ENCODE data around the gene RGS3.

DNA sequence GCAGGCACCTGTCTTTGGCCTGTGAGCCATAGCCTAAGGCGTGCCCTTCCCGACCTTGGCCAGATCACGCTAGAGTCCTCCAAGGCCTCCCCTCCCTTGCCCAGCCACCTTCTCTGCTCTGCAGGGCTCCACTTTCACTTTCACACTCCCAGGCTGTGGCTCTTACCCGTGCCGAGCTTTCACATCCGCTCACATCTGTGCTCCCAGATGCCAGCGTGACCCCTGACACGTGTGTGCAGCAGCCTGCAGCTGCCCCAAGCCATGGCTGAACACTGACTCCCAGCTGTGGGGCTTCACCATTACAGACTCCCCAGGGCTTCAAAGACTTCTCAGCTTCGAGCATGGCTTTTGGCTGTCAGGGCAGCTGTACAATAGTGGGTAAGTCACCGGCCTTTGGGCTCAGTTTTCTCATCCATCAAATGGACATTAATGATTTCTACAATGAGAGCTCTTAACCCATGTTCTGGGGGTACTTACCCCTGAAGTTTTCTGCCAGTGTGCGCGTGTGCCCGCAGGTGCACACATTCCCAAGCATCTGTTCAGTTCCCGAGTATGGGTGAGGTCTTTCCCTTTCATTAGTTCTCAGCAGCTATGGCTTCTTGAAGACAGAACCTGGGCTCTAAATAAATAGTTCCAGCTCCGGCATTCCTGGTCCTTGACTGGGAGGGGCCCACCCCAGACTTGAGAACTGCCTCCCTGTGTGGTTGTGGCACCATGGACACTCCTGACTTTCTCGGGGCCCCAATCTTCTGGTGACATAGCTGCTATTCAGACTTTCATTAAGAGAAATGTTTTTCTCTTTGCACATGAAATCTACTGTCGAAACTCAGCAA, 118.6 kb downstream of the RGS3 start:
- TF ChIP-seq, protein P1, sequence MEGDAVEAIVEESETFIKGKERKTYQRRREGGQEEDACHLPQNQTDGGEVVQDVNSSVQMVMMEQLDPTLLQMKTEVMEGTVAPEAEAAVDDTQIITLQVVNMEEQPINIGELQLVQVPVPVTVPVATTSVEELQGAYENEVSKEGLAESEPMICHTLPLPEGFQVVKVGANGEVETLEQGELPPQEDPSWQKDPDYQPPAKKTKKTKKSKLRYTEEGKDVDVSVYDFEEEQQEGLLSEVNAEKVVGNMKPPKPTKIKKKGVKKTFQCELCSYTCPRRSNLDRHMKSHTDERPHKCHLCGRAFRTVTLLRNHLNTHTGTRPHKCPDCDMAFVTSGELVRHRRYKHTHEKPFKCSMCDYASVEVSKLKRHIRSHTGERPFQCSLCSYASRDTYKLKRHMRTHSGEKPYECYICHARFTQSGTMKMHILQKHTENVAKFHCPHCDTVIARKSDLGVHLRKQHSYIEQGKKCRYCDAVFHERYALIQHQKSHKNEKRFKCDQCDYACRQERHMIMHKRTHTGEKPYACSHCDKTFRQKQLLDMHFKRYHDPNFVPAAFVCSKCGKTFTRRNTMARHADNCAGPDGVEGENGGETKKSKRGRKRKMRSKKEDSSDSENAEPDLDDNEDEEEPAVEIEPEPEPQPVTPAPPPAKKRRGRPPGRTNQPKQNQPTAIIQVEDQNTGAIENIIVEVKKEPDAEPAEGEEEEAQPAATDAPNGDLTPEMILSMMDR (IDR thresholded peaks at IDR 0.05) = peak in 11 of 12 donors; percentile 20 to 60 (median 36)
- no peak for TF ChIP-seq POLR2A (IDR thresholded peaks at IDR 0.05)
